Measurements from ENCODE around the gene CTDNEP1. TPM values are rescaled to one million over a fixed set of nuclear protein-coding genes. Genes with fewer than 3 reads are reported as not detected.

The CTDNEP1 gene
- total RNA-seq, 1 donor from 2014 or later: 181 TPM

DNA sequence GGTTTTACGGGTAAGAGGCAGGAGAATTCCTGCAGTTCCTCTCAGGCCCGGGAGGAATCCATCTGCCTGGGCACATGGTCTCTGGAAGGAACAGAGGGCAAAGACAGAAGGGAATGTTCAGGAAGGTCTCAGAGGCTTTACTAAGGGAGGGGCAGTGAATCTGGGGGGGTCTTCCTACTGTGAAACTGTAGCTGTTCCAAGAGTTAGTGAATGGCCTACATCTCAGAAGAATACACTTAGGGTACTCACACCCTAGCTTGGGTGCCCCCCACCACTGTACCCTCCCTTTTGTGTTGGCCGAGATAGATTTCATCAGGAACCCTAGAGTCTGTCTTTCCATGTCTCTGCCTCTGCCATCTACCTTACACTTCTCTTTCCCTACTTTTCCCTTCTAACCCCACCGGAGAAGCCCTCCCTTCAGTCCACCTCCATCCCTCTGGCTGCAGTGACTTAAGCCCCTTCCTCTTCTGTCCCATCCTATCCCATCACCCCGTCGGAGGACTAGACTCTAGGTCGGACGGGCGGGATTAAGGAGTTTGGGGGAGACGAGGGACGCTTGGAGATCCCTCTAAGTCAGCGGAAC, 32.2 kb downstream of the CTDNEP1 start:
- DNase-seq (ENCODE audit: low spot score): no peak
- Mint-ChIP-seq H3K4me3 (ENCODE audit: low read depth) (peak overlapping the region; percentile 99), H3K27me3 (ENCODE audit: low read depth) (no peaks in the 10 kb centered on the region), H3K4me1 (ENCODE audit: low read depth) (peaks cover 54% of the 10 kb centered on the region), H3K36me3 (ENCODE audit: low read depth) (peaks cover 40% of the 10 kb centered on the region), H3K9me3 (no peaks in the 10 kb centered on the region), H3K27ac (peak overlapping the region; percentile 98)
- intact Hi-C loops (cut with micrococcal nuclease): loop anchor here (1.0 kb wide), 1 partner anchor 184 kb away; no protein-coding TSS in a partner anchor

- no peak for DNase-seq (ENCODE audit: low spot score)
- intact Hi-C loops (cut with micrococcal nuclease): loop anchor here (1.0 kb wide), 1 partner anchor 183 kb away; no protein-coding TSS in a partner anchor
- H3K4me1 Mint-ChIP-seq (ENCODE audit: low read depth): peaks cover 60% of the 10 kb centered on the region
- peak overlapping the region; percentile 99 for H3K4me3 Mint-ChIP-seq (ENCODE audit: low read depth)
- H3K27ac Mint-ChIP-seq: peak overlapping the region; percentile 2
- H3K27me3 Mint-ChIP-seq (ENCODE audit: low read depth): no peaks in the 10 kb centered on the region
- H3K36me3 Mint-ChIP-seq (ENCODE audit: low read depth): peaks cover 34% of the 10 kb centered on the region
- H3K9me3 Mint-ChIP-seq: no peaks in the 10 kb centered on the region
Measured at GRCh38 chr17:7218758-7219157, 32.8 kb downstream of the CTDNEP1 start.

GRCh38 chr17:7218166-7218565, 33.4 kb downstream of the CTDNEP1 start:
- intact Hi-C loops (cut with micrococcal nuclease): no loop called here
- H3K4me3 Mint-ChIP-seq (ENCODE audit: low read depth): peak overlapping the region; percentile 26

DNA sequence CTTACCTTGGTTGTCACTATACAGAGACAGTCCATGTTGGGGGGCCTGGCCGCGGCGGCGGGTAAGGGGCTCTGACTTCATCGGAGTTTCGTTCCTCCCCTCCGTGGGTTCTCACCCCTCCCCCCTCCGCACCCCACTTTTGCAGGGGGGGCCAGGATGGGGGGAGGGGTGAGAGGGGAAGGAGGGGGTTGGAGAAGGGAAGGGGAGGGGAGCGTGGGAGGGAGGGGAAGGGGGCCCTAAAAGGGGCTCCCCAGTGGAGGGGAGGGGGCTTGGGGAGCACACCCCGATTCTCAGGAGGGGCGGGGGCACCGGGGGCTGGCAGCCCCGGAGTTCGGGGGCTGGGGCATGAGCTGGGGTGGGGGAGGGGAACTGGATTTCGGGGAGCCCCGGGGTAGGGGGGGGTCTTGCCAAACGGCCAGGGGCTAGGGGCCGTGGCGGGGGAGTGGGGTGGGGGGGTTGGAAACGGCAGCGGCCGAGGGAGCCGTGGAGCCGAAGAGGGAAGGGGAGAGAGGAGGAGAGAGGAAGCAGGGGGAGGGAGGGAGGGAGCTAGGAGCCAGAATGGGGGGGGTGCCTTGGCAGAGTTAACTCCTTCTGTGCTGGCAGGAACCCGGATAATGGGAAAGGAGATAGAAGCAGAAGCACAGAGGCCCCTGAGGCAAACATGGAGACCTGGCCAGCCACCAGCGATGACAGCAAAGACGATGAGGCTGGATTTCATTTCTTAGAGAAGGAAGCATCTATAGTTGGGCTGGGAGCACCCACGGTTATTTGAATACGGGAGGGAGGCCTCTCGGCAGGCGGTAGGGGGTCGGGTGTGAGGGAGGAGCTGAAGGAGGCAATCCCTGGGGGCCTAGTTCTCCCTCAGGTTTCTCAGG, 34.2 kb downstream of the CTDNEP1 start:
- Mint-ChIP-seq H3K36me3 (ENCODE audit: low read depth) (peaks cover 22% of the 10 kb centered on the region), H3K27me3 (ENCODE audit: low read depth) (peaks cover 6% of the 10 kb centered on the region), H3K9me3 (no peaks in the 10 kb centered on the region), H3K4me1 (ENCODE audit: low read depth) (peaks cover 65% of the 10 kb centered on the region), H3K27ac (peak overlapping the region; percentile 69), H3K4me3 (ENCODE audit: low read depth) (peak overlapping the region; percentile 60)
- intact Hi-C loops (cut with micrococcal nuclease): no loop called here
- DNase-seq (ENCODE audit: low spot score): no peak

More at GRCh38 chr17:7218166-7218565, 33.4 kb downstream of the CTDNEP1 start:
- H3K4me1 Mint-ChIP-seq (ENCODE audit: low read depth): peaks cover 65% of the 10 kb centered on the region
- no peak for DNase-seq (ENCODE audit: low spot score)
- peak overlapping the region; percentile 23 for H3K27ac Mint-ChIP-seq
- peaks cover 28% of the 10 kb centered on the region for H3K36me3 Mint-ChIP-seq (ENCODE audit: low read depth)
- peaks cover 5% of the 10 kb centered on the region for H3K27me3 Mint-ChIP-seq (ENCODE audit: low read depth)
- H3K9me3 Mint-ChIP-seq: no peaks in the 10 kb centered on the region

DNA sequence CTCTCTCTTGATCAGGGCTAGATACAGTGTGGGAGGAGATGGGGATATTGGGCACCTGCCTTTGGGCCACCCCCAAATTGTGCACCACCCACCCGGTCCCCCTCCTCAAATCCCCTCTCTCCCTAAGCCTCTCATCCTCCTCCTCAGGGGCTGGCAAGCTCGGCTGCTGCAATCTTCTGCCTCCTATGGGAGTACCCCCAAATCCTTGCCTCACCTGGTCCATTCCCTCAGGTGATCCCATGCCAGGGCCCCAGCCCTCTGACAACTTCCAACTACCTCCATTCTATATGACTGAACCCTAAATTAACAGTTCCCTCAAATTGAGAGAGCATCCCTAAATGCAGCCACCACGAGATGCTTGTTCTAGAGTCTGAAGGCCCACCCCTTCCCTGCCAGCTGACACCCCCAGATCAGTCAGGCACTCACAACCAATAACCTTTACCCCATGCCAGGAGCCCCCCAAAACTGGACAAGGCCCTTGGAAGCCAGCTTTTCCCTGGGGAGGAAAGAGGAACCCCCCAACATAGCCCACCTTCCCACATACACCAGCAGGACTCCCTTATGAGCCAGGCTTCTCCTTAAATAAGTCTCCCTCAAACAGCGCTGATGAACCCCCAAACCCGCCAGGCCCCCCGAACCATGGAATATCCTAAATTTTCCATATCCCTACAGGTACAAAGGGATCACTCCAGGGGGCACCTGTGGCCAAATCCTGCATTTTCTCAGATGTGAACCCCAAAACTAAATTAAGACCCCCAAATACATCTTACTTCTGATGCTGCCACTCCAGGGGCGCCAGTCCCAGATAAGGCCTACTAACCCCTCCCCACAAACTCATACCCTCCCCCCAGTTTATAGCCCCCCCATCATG, 35.1 kb downstream of the CTDNEP1 start:
- H3K4me3 Mint-ChIP-seq (ENCODE audit: low read depth): peak overlapping the region; percentile 48
- intact Hi-C loops (cut with micrococcal nuclease): no loop called here
- H3K36me3 Mint-ChIP-seq (ENCODE audit: low read depth): peaks cover 13% of the 10 kb centered on the region
- no peak for DNase-seq (ENCODE audit: low spot score)
- H3K9me3 Mint-ChIP-seq: no peaks in the 10 kb centered on the region
- H3K27me3 Mint-ChIP-seq (ENCODE audit: low read depth): peaks cover 12% of the 10 kb centered on the region
- H3K27ac Mint-ChIP-seq: peak overlapping the region; percentile 23
- peaks cover 63% of the 10 kb centered on the region for H3K4me1 Mint-ChIP-seq (ENCODE audit: low read depth)

DNA sequence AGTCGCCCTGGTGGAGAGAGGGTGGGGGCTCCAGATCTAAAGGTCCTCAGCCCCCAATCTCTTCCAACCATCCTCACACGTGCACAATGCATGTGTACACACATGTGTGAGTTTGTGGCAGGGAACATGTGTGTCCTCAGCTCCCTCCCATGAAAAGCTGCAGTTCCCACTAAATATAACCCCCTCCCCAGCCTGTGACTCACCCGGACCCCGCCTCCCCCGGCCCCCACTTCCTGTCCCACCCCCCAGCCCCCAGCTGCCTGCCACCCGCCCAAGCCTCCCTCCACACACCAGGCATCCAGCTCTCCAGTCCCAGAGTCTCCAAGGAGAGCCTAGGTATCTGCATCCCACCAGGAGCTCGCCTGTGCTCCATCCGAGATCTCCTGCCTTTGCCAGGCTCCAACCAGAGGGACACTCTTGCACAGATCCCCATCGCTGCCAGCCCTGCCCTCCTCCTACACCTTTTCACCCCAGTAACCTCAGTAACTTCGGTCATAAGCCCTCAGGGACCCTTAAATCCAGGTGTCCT, 35.8 kb downstream of the CTDNEP1 start:
- H3K4me3 Mint-ChIP-seq (ENCODE audit: low read depth): peak overlapping the region; percentile 48
- no peaks in the 10 kb centered on the region for H3K9me3 Mint-ChIP-seq
- no peak for DNase-seq (ENCODE audit: low spot score)
- H3K27me3 Mint-ChIP-seq (ENCODE audit: low read depth): peaks cover 12% of the 10 kb centered on the region
- H3K4me1 Mint-ChIP-seq (ENCODE audit: low read depth): peaks cover 55% of the 10 kb centered on the region
- H3K27ac Mint-ChIP-seq: peak overlapping the region; percentile 23
- intact Hi-C loops (cut with micrococcal nuclease): loop anchor here (2.0 kb wide), 2 partner anchors 91 to 181 kb away; partner anchors contain the start of gene EIF5A
- peaks cover 5% of the 10 kb centered on the region for H3K36me3 Mint-ChIP-seq (ENCODE audit: low read depth)

- peaks cover 50% of the 10 kb centered on the region for H3K4me1 Mint-ChIP-seq (ENCODE audit: low read depth)
- peak overlapping the region; percentile 93 for H3K27ac Mint-ChIP-seq
- no peaks in the 10 kb centered on the region for H3K36me3 Mint-ChIP-seq (ENCODE audit: low read depth)
- peak overlapping the region; percentile 85 for H3K4me3 Mint-ChIP-seq (ENCODE audit: low read depth)
- peaks cover 13% of the 10 kb centered on the region for H3K27me3 Mint-ChIP-seq (ENCODE audit: low read depth)
- DNase-seq (ENCODE audit: low spot score): no peak
- H3K9me3 Mint-ChIP-seq: no peaks in the 10 kb centered on the region
- intact Hi-C loops (cut with micrococcal nuclease): loop anchor here (2.0 kb wide), 2 partner anchors 92 to 180 kb away; partner anchors contain the start of gene EIF5A
Measured at GRCh38 chr17:7215136-7215638, 36.3 kb downstream of the CTDNEP1 start.

- peaks cover 15% of the 10 kb centered on the region for H3K27me3 Mint-ChIP-seq (ENCODE audit: low read depth)
- peak; percentile 99 for DNase-seq (ENCODE audit: low spot score)
- intact Hi-C loops (cut with micrococcal nuclease): loop anchor here (1.0 to 2.0 kb wide), 4 partner anchors 9 to 180 kb away; partner anchors contain the start of genes EIF5A and PHF23
- H3K9me3 Mint-ChIP-seq: no peaks in the 10 kb centered on the region
- peak overlapping the region; percentile 85 for H3K4me3 Mint-ChIP-seq (ENCODE audit: low read depth)
- no peaks in the 10 kb centered on the region for H3K36me3 Mint-ChIP-seq (ENCODE audit: low read depth)
- peaks cover 48% of the 10 kb centered on the region for H3K4me1 Mint-ChIP-seq (ENCODE audit: low read depth)
- H3K27ac Mint-ChIP-seq: peak overlapping the region; percentile 93
Measured at GRCh38 chr17:7214300-7215135, 37.0 kb downstream of the CTDNEP1 start.

DNA sequence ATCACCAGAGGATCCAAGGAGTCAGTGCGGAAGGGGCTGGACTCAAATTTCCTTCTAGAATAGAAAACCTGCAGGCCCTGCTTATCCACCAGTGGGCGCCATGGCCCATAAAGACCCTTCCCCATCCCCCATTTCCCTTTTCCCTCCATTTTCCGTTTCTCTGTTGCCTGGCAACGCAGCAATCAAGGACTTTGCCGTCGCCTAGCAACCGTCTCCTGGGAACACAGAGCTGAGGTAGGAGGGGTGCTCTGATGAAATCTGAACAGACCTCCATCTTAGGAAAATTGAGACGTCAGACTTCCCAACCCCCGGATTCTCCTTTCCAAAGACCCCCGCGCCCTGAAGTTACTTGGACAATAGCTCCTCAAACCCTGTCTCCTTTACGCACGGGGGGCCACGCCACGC, 37.6 kb downstream of the CTDNEP1 start:
- Mint-ChIP-seq H3K27me3 (ENCODE audit: low read depth) (peaks cover 15% of the 10 kb centered on the region), H3K36me3 (ENCODE audit: low read depth) (no peaks in the 10 kb centered on the region), H3K4me1 (ENCODE audit: low read depth) (peaks cover 42% of the 10 kb centered on the region), H3K4me3 (ENCODE audit: low read depth) (peak overlapping the region; percentile 85), H3K9me3 (no peaks in the 10 kb centered on the region), H3K27ac (peak overlapping the region; percentile 93)
- intact Hi-C loops (cut with micrococcal nuclease): loop anchor here (1.0 to 2.0 kb wide), 4 partner anchors 9 to 179 kb away; partner anchors contain the start of genes EIF5A and PHF23
- DNase-seq (ENCODE audit: low spot score): peak; percentile 63

DNA sequence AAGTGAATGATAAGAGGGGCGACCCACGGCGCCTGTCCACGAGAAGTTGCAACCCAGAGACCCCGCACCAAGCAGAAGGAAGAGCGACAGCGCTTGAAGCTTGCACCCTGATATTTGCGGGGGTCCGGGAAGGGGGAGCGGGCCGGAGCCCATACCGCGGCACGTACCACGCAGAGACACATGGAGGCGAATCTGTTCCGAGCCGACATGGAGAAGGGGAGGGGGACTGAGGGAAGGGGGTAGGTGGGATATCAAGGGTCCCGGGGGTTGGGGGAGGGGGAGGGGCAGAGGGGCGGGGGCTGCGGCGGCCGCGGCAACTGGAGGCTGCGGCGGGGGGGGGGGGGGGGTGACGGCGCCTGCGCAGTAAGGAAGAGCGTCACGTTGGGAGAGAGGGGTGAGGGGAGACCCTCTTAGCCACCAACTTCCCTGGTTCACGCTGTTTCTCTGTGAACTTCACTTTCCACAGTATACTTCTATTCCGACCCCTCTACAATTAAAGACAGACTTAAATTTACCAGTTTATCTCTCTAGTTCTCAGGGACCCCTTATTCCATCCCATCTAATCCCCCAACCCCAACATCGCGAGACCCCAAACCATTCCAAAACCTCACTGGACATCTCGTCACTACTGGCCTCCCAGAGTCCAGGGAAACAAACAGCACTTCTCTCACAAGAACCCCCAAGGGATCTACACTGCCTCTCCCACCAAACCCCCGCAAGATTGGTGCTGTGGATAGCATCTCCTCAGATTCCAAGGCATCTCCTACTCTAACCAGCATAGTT, 39.9 kb downstream of the CTDNEP1 start:
- Mint-ChIP-seq H3K4me3 (ENCODE audit: low read depth) (no peak overlapping the region), H3K9me3 (no peaks in the 10 kb centered on the region), H3K4me1 (ENCODE audit: low read depth) (peaks cover 31% of the 10 kb centered on the region), H3K36me3 (ENCODE audit: low read depth) (no peaks in the 10 kb centered on the region), H3K27me3 (ENCODE audit: low read depth) (peaks cover 15% of the 10 kb centered on the region), H3K27ac (no peak overlapping the region)
- DNase-seq (ENCODE audit: low spot score): no peak
- intact Hi-C loops (cut with micrococcal nuclease): no loop called here
